GM18909 (cell line): ENCODE measurements around the gene EVX2.

Experiments
- ATAC-seq: cut with Tn5 transposase; IDR thresholded peaks from one replicate; pipeline ENCODE4 v1.9.1; 2021; ENCODE audit warnings: mild to moderate bottlenecking; ENCODE audit not compliant: unreplicated experiment, poor library complexity

Gene EVX2

GRCh38 chr2:176085861-176086771 lies 2.4 kb upstream of the EVX2 start:
- no peak for ATAC-seq

- ATAC-seq: no peak
Observed at GRCh38 chr2:176085120-176085788, 1.5 kb upstream of the EVX2 start.

- ATAC-seq: no peak
Observed at GRCh38 chr2:176084611-176085119, 903 bp upstream of the EVX2 start.

- no peak for ATAC-seq
Observed at GRCh38 chr2:176082824-176083751, 674 bp downstream of the EVX2 start.

- no peak for ATAC-seq
Observed at GRCh38 chr2:176082525-176082823, 1.3 kb downstream of the EVX2 start.

GRCh38 chr2:176081837-176082524 lies 1.8 kb downstream of the EVX2 start:
- no peak for ATAC-seq

GRCh38 chr2:176081376-176081836 lies 2.4 kb downstream of the EVX2 start:
- ATAC-seq: no peak

- ATAC-seq: no peak
Observed at GRCh38 chr2:176080540-176081375, 3.0 kb downstream of the EVX2 start.

- ATAC-seq: no peak
Observed at GRCh38 chr2:176079831-176080539, 3.8 kb downstream of the EVX2 start.

GRCh38 chr2:176079285-176079830 lies 4.4 kb downstream of the EVX2 start:
- no peak for ATAC-seq

GRCh38 chr2:176078541-176079284 lies 5.0 kb downstream of the EVX2 start:
- ATAC-seq: no peak

- no peak for ATAC-seq
Observed at GRCh38 chr2:176076796-176077195, 7.0 kb downstream of the EVX2 start.

- ATAC-seq: no peak
Observed at GRCh38 chr2:176076063-176076462, 7.7 kb downstream of the EVX2 start.

- no peak for ATAC-seq
Observed at GRCh38 chr2:176075481-176075880, 8.3 kb downstream of the EVX2 start.

- ATAC-seq: no peak
Observed at GRCh38 chr2:176074919-176075425, 8.8 kb downstream of the EVX2 start.

GRCh38 chr2:176072951-176073904 lies 10.5 kb downstream of the EVX2 start:
- no peak for ATAC-seq
